ENCODE measurements around the gene HEXD.

Gene HEXD

DNA sequence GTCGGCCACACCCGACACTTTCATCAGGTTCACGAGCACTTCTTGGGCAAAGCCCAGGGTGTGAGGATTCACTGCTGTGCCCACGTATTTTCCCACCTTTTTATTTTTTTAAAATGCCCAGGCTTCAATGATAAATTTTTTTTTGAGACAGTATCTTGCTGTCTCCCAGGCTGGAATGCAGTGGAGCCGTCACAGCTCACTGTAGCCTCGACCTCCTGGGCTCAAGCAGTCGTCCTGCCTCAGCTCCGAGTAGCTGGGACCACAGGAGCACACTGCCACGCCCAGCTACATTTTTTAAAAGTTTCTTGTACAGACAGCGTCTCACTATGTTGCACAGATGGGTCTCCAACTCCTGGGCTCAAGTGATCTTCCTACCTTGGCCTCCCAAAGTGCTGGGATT is 28.8 kb upstream of the HEXD start:
- no peaks in the 10 kb centered on the region for H3K9me3 ChIP-seq (ENCODE audit: control insufficient read depth, insufficient read depth, low read depth, low read length)
- TF ChIP-seq SCRT2 (tag by site-specific recombination; IDR thresholded peaks at IDR 0.05) = no peak
- no peak for TF ChIP-seq ZFP37 (tag by site-specific recombination; IDR thresholded peaks at IDR 0.05)
- TF ChIP-seq, protein P1, sequence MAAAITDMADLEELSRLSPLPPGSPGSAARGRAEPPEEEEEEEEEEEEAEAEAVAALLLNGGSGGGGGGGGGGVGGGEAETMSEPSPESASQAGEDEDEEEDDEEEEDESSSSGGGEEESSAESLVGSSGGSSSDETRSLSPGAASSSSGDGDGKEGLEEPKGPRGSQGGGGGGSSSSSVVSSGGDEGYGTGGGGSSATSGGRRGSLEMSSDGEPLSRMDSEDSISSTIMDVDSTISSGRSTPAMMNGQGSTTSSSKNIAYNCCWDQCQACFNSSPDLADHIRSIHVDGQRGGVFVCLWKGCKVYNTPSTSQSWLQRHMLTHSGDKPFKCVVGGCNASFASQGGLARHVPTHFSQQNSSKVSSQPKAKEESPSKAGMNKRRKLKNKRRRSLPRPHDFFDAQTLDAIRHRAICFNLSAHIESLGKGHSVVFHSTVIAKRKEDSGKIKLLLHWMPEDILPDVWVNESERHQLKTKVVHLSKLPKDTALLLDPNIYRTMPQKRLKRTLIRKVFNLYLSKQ (tag by site-specific recombination; IDR thresholded peaks at IDR 0.05; ENCODE audit: borderline replicate concordance) = no peak
- TF ChIP-seq WT1 (tag by site-specific recombination; IDR thresholded peaks at IDR 0.05) = no peak
- TF ChIP-seq, protein P2, sequence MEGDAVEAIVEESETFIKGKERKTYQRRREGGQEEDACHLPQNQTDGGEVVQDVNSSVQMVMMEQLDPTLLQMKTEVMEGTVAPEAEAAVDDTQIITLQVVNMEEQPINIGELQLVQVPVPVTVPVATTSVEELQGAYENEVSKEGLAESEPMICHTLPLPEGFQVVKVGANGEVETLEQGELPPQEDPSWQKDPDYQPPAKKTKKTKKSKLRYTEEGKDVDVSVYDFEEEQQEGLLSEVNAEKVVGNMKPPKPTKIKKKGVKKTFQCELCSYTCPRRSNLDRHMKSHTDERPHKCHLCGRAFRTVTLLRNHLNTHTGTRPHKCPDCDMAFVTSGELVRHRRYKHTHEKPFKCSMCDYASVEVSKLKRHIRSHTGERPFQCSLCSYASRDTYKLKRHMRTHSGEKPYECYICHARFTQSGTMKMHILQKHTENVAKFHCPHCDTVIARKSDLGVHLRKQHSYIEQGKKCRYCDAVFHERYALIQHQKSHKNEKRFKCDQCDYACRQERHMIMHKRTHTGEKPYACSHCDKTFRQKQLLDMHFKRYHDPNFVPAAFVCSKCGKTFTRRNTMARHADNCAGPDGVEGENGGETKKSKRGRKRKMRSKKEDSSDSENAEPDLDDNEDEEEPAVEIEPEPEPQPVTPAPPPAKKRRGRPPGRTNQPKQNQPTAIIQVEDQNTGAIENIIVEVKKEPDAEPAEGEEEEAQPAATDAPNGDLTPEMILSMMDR (tag by site-specific recombination; IDR thresholded peaks at IDR 0.05) = no peak
- TF ChIP-seq ZBTB48 (tag by site-specific recombination; IDR thresholded peaks at IDR 0.05) = no peak
- TF ChIP-seq ZNF426 (tag by site-specific recombination; IDR thresholded peaks at IDR 0.05) = no peak
- TF ChIP-seq ZNF10 (tag by site-specific recombination; IDR thresholded peaks at IDR 0.05) = no peak
- no peak for TF ChIP-seq ZSCAN30 (tag by site-specific recombination; IDR thresholded peaks at IDR 0.05)
- TF ChIP-seq, protein P3, sequence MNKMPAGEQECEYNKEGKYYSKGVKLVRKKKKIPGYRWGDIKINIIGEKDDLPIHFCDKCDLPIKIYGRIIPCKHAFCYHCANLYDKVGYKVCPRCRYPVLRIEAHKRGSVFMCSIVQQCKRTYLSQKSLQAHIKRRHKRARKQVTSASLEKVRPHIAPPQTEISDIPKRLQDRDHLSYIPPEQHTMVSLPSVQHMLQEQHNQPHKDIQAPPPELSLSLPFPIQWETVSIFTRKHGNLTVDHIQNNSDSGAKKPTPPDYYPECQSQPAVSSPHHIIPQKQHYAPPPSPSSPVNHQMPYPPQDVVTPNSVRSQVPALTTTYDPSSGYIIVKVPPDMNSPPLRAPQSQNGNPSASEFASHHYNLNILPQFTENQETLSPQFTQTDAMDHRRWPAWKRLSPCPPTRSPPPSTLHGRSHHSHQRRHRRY (tag by site-specific recombination; IDR thresholded peaks at IDR 0.05) = no peak
- no peak for TF ChIP-seq ZNF548 (tag by site-specific recombination; IDR thresholded peaks at IDR 0.05)
- TF ChIP-seq, protein P4, sequence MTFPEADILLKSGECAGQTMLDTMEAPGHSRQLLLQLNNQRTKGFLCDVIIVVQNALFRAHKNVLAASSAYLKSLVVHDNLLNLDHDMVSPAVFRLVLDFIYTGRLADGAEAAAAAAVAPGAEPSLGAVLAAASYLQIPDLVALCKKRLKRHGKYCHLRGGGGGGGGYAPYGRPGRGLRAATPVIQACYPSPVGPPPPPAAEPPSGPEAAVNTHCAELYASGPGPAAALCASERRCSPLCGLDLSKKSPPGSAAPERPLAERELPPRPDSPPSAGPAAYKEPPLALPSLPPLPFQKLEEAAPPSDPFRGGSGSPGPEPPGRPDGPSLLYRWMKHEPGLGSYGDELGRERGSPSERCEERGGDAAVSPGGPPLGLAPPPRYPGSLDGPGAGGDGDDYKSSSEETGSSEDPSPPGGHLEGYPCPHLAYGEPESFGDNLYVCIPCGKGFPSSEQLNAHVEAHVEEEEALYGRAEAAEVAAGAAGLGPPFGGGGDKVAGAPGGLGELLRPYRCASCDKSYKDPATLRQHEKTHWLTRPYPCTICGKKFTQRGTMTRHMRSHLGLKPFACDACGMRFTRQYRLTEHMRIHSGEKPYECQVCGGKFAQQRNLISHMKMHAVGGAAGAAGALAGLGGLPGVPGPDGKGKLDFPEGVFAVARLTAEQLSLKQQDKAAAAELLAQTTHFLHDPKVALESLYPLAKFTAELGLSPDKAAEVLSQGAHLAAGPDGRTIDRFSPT (tag by site-specific recombination; IDR thresholded peaks at IDR 0.05) = no peak
- TF ChIP-seq ZNF223 (tag by site-specific recombination; IDR thresholded peaks at IDR 0.05) = no peak
- no peak for TF ChIP-seq SETDB1 (IDR thresholded peaks at IDR 0.05; ENCODE audit: insufficient read length, low read length)
- TF ChIP-seq ZNF658 (tag by site-specific recombination; IDR thresholded peaks at IDR 0.05) = no peak
- TF ChIP-seq ZNF626 (tag by site-specific recombination; IDR thresholded peaks at IDR 0.05) = no peak
- TF ChIP-seq, protein P5, sequence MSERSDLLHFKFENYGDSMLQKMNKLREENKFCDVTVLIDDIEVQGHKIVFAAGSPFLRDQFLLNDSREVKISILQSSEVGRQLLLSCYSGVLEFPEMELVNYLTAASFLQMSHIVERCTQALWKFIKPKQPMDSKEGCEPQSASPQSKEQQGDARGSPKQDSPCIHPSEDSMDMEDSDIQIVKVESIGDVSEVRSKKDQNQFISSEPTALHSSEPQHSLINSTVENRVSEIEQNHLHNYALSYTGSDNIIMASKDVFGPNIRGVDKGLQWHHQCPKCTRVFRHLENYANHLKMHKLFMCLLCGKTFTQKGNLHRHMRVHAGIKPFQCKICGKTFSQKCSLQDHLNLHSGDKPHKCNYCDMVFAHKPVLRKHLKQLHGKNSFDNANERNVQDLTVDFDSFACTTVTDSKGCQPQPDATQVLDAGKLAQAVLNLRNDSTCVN (tag by site-specific recombination; optimal IDR thresholded peaks at IDR 0.05) = no peak
- POLR2A ChIA-PET = no interaction called here
- H3K4me1 ChIP-seq (ENCODE audit: control insufficient read depth, insufficient read depth, low read length) = no peaks in the 10 kb centered on the region
- no peak overlapping the region for H3K4me3 ChIP-seq (ENCODE audit: low read depth, low read length)
- H3K36me3 ChIP-seq (ENCODE audit: control insufficient read depth in 2 of 2, insufficient read depth in 1 of 2, low read length in 2 of 2) = peaks cover 0 to 20% of the 10 kb centered on the region in 2 experiments; a peak in 1 of 3 replicates
- CTCF ChIA-PET = no interaction called here
- no peak overlapping the region for H3K27ac ChIP-seq (ENCODE audit: extremely low read depth, low read depth, low read length)
